ENCODE results near the gene TBX22. TPM values are rescaled to one million over a fixed set of nuclear protein-coding genes. Genes with fewer than 3 reads are reported as not detected.
"Not testable (repeated sequence)": the region's sequence is repeated elsewhere in the genome, so short reads cannot be mapped to it uniquely, and the experiment has no call there.

Gene TBX22, protein sequence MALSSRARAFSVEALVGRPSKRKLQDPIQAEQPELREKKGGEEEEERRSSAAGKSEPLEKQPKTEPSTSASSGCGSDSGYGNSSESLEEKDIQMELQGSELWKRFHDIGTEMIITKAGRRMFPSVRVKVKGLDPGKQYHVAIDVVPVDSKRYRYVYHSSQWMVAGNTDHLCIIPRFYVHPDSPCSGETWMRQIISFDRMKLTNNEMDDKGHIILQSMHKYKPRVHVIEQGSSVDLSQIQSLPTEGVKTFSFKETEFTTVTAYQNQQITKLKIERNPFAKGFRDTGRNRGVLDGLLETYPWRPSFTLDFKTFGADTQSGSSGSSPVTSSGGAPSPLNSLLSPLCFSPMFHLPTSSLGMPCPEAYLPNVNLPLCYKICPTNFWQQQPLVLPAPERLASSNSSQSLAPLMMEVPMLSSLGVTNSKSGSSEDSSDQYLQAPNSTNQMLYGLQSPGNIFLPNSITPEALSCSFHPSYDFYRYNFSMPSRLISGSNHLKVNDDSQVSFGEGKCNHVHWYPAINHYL
- total RNA-seq (not detected), total RNA-seq (0 reads per million in 2 donors)

DNA sequence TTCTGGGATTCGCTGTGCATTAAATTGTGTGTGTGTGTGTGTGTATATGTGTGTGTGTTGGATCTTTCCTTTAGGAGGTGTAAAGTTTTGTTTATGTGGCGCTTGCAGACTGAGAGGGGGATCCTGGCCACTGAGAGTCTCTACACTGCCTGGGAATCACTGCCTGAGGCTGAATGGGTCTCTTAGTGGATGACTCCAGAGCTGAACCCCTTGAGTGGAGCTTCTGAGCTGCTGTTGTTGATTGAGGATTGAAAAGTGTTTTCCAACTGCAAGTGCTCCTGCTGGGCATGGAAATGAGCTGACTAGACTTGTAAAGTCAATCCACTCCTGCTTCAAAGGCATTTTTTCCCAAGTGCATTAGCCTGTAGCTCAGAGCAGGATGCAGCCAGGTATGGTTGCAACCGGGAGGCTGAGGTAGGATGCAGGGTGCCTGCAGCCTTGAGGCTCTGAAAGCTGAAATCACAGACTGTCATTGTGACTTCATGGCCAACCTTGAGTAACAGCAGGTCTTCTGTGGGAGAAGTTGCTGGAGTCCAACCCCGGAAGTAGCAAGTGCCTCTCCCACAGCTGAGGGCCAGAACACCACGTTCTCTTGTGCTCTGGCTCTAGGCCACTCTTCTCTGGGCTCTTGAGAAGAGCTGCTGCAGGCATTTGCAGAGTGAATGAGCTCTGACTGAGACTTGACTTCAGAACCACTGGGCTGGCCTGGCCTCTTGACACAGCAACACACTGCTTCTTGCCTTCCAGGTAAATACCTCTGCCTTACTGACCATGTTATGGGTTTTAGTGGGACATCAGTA, at the start of gene TBX22:
TBX22 (plus strand) TSS at position 613 of the 800 bp plus-strand sequence. CDS start 7,517 bp downstream, outside the sequence.
- no peaks in the 10 kb centered on the region for H3K9me3 ChIP-seq (ENCODE audit: control insufficient read depth, low read length, poor library complexity, severe bottlenecking)
- Mint-ChIP-seq H3K27me3 (peaks cover 4% of the 10 kb centered on the region), H3K27ac (no peak within 1 kb of the TSS), H3K4me3 (no peak within 1 kb of the TSS), H3K36me3 (ENCODE audit: low read depth) (no peaks in the 10 kb centered on the region), H3K4me1 (no peaks in the 10 kb centered on the region)
- ATAC-seq (no peak), DNase-seq (no peak)

DNA sequence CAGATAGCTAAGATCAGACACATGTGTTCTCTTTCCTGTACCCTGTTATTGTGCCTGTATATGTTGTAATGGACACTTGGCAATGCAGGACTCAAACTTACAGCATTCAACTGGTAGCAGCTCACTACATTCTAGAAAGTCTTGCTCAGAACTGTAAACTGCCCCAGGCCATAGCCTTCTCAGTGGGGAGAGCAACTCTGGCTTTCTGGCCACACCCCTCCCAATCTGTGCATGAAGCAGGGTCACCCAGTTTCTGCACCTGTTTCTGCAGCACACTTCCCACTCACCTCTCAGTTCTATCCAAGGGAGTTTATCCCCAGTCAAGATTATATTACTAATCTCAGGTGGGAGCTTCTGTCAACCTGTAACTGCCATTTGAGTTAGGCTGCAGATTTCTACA, 38.9 kb upstream of the TBX22 start:
- DNase-seq, result no peak
- ATAC-seq, result no peak
- no peaks in the 10 kb centered on the region for H3K27me3 Mint-ChIP-seq

DNA sequence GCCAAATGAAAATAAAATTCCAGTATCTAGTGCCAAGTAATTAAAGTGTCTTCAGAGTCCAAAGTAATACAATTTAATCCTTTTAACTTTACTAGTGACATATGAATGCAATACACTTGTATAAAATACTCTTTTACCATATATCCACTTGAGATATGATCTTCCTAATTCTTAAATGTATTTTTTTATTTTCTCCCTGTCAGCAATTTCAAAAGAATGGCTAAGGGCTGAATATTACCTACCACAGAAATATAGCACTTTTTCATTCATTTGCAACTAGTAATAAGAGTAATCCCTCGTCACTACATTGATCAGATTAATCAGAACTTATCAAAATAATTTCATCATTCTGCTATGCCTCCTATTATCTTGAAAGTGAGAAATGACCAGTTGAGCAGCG, 10.1 kb upstream of the TBX22 start:
- no peaks in the 10 kb centered on the region for H3K36me3 Mint-ChIP-seq (ENCODE audit: low read depth)
- H3K4me3 Mint-ChIP-seq, result no peak overlapping the region
- no peaks in the 10 kb centered on the region for H3K9me3 ChIP-seq (ENCODE audit: control insufficient read depth, low read length, poor library complexity, severe bottlenecking)
- H3K27ac Mint-ChIP-seq, result no peak overlapping the region
- no peaks in the 10 kb centered on the region for H3K27me3 Mint-ChIP-seq
- ATAC-seq (no peak), DNase-seq (no peak)
- H3K4me1 Mint-ChIP-seq, result no peaks in the 10 kb centered on the region

More for the DNA sequence above, 38.9 kb upstream of the TBX22 start:
- H3K27ac Mint-ChIP-seq, result no peak overlapping the region
- H3K4me1 Mint-ChIP-seq, result no peaks in the 10 kb centered on the region
- H3K36me3 Mint-ChIP-seq (ENCODE audit: low read depth), result no peaks in the 10 kb centered on the region
- H3K4me3 Mint-ChIP-seq, result no peak overlapping the region
- H3K9me3 ChIP-seq (ENCODE audit: control insufficient read depth, low read length, poor library complexity, severe bottlenecking), result no peaks in the 10 kb centered on the region

DNA sequence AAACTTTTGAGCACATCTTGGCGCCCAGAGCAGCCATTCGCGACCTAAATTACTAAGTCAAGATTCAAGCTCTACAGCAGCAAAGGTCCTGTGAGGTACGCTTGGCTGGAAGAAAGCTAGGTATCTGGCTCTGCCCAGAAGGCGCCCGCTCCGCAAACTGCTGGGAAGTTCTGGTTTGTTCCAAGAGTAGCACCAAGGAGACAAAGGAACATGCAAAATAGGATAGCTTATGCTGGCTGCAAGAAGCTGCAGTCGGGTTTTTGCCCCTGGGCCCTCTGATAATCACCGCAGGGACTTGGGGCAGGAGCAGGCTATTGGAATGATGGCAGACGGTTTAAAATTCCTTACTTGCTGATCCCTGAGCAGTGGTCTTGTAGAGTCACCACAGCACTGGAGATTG, 3.0 kb upstream of the TBX22 start:
- DNase-seq (no peak), ATAC-seq (no peak)
- Mint-ChIP-seq H3K36me3 (ENCODE audit: low read depth) (no peaks in the 10 kb centered on the region), H3K4me1 (no peaks in the 10 kb centered on the region), H3K27me3 (peaks cover 4% of the 10 kb centered on the region), H3K27ac (no peak overlapping the region), H3K4me3 (no peak overlapping the region)
- H3K9me3 ChIP-seq (ENCODE audit: control insufficient read depth, low read length, poor library complexity, severe bottlenecking), result no peaks in the 10 kb centered on the region

DNA sequence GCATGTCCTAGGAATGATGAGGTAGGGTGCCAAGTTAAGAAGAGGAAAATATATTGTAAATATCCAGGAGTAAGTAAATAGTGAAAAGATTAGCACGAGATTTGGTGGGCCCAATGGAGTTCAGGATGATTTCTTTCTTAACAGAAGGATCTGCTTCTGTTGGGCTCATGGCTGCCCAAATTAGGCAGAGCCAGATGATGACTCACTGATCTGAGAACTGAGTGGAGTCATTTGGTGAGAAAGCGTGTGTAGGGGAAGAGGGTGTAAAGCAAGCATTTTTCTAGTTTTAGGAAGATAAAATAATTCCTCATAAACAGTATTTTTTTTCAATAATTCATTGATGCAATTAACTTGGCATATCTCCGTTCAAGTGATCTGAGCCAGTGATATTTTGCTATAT, 1.6 kb downstream of the TBX22 start:
- no peaks in the 10 kb centered on the region for H3K4me1 Mint-ChIP-seq
- DNase-seq (no peak), ATAC-seq (no peak)
- H3K9me3 ChIP-seq (ENCODE audit: control insufficient read depth, low read length, poor library complexity, severe bottlenecking), result no peaks in the 10 kb centered on the region
- H3K36me3 Mint-ChIP-seq (ENCODE audit: low read depth), result no peaks in the 10 kb centered on the region
- peaks cover 4% of the 10 kb centered on the region for H3K27me3 Mint-ChIP-seq
- no peak overlapping the region for H3K27ac Mint-ChIP-seq
- no peak overlapping the region for H3K4me3 Mint-ChIP-seq

DNA sequence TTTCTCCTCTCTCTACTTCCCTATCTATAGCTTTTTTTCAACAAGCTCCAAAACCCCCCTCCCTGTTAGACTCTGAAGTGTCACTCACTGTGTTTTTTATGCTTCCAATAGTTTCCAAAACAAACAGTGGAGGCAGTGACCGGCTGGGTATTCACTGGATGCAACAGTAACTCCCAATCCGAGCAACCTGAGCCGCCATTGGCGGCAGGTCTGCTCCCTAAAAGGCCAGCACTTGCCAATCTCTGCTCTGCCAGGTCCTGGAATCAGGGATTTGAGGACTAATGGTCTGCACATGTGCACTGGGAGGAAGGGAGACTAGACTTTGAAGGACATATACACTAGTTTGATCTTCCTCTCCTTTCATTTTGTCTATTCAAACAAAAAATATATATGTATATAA, 7.1 kb downstream of the TBX22 start:
- no peaks in the 10 kb centered on the region for H3K9me3 ChIP-seq (ENCODE audit: control insufficient read depth, low read length, poor library complexity, severe bottlenecking)
- DNase-seq (no peak), ATAC-seq (no peak)
- Mint-ChIP-seq H3K27me3 (peaks cover 16% of the 10 kb centered on the region), H3K27ac (no peak overlapping the region), H3K4me1 (no peaks in the 10 kb centered on the region), H3K4me3 (no peak overlapping the region), H3K36me3 (ENCODE audit: low read depth) (no peaks in the 10 kb centered on the region)

DNA sequence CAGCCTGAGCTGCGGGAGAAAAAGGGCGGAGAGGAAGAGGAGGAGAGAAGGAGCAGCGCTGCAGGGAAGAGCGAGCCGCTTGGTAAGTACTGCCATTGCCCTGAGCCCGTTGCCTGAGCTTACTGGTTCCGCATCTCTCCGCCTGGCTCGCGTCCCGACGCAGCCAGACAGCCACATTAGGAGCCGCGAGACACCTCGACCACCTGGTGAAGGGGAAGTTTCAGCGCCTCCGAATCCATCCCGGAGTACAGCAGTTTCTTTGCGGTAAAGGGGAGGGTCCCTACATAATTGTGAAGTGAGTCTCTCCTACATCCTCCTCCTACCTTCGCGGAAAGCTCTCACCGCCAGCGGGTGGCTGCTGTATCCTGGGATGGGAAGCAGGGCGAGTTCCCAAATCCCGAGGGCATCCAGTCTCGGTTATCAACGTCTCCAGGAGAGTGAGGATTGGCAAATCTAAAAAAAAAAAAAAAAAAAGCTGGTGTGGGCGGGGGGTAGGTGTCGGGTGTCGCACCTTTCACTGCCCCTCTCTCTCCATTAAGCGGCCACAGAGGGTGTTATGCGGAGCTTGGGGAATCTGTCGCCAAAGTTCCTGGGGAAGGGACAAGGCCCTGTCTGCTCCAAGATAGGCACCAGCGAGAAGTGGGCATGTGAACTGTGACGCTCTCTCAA, 7.9 kb downstream of the TBX22 start:
- Mint-ChIP-seq H3K4me1 (no peaks in the 10 kb centered on the region), H3K27me3 (peaks cover 16% of the 10 kb centered on the region)

DNA sequence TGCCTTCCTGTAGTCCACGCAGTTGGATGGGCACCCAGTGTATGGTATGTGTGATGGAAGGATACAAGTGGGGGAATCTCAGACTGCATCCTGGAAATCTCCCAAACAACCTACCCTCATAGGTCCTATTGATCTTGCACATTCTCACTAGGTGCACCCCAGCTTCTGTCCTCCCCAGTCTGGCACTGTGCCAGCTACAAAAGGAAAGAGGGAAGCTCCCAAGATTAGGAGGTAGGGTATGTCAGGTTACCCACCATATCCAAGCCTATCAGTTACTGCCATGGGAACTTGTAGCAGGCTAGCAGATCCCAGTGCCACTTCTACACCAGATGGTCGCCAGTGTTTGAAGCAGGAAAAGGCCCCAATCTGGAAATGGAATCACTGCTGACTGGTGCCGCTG, 11.6 kb downstream of the TBX22 start:
- H3K27me3 Mint-ChIP-seq, result peaks cover 16% of the 10 kb centered on the region
- ATAC-seq, result no peak
- no peak overlapping the region for H3K27ac Mint-ChIP-seq
- no peaks in the 10 kb centered on the region for H3K9me3 ChIP-seq (ENCODE audit: control insufficient read depth, low read length, poor library complexity, severe bottlenecking)
- no peaks in the 10 kb centered on the region for H3K4me1 Mint-ChIP-seq
- DNase-seq, result no peak
- no peak overlapping the region for H3K4me3 Mint-ChIP-seq
- H3K36me3 Mint-ChIP-seq (ENCODE audit: low read depth), result no peaks in the 10 kb centered on the region

More for the DNA sequence above, 7.9 kb downstream of the TBX22 start:
- ATAC-seq (no peak), DNase-seq (no peak)
- no peaks in the 10 kb centered on the region for H3K9me3 ChIP-seq (ENCODE audit: control insufficient read depth, low read length, poor library complexity, severe bottlenecking)
- no peak overlapping the region for H3K4me3 Mint-ChIP-seq
- H3K27ac Mint-ChIP-seq, result no peak overlapping the region
- no peaks in the 10 kb centered on the region for H3K36me3 Mint-ChIP-seq (ENCODE audit: low read depth)

DNA sequence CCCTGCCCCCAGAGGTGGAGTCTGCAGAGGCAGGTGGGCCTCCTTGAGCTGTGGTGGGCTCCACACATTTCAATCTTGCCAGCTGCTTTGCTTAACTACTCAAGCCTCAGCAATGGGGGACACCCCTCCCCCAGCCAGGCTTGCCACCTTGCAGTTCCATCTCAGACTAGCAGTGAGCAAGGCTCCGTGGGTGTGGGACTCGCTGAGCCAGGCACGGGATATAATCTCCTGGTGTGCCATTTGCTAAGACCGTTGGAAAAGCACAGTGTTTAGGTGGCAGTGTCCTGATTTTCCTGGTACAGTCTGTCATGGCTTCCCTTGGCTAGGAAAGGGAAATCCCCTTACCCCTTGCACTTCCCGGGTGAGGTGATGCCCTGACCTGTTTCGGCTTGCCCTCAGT, 51.6 kb downstream of the TBX22 start:
- not testable (repeated sequence) for ATAC-seq; H3K4me3 Mint-ChIP-seq; H3K27me3 Mint-ChIP-seq; H3K4me1 Mint-ChIP-seq; DNase-seq; H3K9me3 ChIP-seq (ENCODE audit: control insufficient read depth, low read length, poor library complexity, severe bottlenecking); H3K27ac Mint-ChIP-seq; H3K36me3 Mint-ChIP-seq (ENCODE audit: low read depth)

DNA sequence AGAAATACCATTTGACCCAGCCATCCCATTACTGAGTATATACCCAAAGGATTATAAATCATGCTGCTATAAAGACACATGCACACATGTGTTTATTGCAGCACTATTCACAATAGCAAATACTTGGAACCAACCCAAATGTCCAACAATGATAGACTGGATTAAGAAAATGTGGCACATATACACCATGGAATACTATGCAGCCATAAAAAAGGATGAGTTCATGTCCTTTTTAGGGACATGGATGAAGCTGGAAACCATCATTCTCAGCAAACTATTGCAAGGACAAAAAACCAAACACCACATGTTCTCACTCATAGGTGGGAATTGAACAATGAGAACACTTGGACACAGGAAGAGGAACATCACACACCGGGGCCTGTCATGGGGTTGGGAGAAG, 61.1 kb downstream of the TBX22 start:
- H3K4me1 Mint-ChIP-seq; H3K27me3 Mint-ChIP-seq; ATAC-seq; DNase-seq; H3K9me3 ChIP-seq (ENCODE audit: control insufficient read depth, low read length, poor library complexity, severe bottlenecking); H3K27ac Mint-ChIP-seq; H3K4me3 Mint-ChIP-seq; H3K36me3 Mint-ChIP-seq (ENCODE audit: low read depth): not testable (repeated sequence)

Measured in T-helper 17 cell (primary cell).